Raji (cell line): Measurements from ENCODE around the gene NFX1.

Experiments used
- POLR2A ChIP-seq: IDR thresholded peaks from 2 replicates; pipeline ENCODE4 v1.6.1; 2011; ENCODE audit warnings: low read depth, low read length, control low read depth; ENCODE audit not compliant: insufficient read depth

NFX1 gene

DNA sequence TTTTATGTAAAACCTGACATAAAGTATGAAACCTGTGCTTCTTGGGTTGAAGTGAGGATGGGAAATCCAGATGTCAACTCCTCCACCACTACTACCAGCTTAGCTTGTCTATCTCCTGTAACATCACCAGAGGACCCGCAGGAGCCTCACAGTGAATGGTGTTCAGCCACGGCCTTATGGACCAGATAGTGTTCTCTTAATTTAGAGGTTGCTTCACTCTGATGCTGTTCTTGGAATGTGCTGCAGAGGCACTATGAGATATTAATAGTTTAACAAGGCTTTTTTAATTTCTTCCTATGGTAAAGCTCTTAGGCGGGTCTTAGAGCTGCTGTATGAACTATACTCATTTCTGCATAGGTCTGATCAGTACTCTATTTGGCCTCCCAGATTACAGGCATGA lies 27.9 kb downstream of the NFX1 start:
- no peak for TF ChIP-seq POLR2A

GRCh38 chr9:33318781-33319180 lies 28.5 kb downstream of the NFX1 start:
- no peak for TF ChIP-seq POLR2A

DNA sequence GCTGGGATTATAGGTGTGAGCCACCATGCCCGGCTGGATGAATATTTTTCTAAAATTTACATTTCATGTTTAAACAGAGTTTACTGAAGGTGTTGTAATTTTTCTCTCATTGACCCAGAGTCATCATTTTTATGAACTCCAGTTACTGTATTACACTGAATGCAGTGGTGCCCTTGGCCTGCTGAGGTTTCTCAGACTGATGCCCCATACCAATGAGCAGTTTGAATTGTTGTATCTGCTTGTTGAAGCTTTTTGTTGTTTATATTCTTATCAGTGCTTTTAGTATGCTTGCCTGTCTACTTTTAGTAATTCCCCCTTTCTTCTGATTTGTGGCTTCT lies 29.9 kb downstream of the NFX1 start:
- no peak for TF ChIP-seq POLR2A

DNA sequence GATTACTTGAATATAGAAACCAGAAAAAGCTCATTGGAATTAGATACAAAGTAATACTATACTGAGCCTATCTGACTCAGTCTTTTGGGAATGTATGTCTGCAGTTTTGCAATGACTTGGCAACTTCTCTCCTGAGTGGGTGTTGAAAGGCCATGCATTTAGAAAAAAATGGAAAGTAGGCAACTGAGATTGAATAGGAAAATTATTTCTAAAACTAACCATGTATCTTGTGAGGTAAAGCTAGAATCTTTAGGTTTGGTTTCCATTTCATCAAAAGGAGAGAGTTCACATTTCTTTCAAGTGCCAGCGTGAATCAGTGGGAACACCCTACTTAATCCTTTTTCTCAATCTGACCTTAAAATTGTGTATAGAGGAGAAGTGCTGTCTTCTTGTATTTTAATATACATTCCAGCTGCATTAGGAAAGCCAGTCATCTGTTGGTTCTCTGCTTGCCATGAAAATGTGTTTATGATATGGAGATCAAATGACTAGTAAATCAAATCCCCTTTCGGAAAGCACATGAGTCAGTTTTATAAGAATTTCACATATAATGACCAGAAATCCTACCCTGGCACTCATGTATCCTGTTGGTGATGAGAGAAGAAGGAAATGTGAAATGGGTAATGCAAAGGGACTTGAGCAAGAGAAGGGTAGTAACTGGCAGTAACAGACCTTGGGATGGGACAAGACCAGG lies 30.4 kb downstream of the NFX1 start:
- TF ChIP-seq POLR2A = no peak

DNA sequence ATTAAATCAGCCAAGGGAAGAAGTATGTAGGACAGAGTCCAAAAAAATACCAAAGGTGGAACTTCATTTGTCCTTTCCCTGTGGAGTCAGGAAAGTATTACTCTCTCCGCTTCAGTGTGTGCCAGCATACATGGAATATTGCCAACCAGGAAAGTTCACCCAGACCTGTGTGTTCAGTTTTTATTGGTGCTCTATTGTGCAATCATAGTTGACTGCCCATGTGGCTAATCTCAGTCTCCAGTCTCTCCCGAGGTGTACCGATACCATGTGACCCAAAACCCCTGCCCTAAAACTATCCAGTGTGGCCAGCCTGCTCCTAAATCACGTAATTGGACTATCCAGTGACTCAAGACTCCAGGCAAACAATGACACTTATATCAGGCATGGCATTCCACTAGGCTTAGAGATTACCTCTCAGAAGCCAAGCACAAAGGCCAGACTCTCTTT lies 38.8 kb downstream of the NFX1 start:
- TF ChIP-seq POLR2A = no peak

DNA sequence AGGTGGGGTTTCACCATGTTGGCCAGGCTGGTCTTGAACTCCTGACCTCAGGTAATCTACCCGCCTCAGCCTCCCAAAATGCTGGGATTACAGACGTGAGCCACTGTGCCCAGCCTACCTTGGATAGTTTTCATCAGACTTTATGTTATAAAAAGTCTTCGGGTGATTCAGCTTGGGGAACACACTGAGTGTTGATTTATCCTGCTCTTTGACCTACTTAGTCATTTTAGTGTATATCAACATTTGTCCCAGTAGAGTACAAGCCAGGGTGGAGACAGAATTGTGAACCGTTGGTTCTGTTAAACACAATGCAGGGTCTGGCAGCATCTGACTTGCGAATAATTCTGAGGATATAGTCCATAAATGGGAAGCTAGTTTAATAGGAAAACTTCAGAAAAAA lies 39.7 kb downstream of the NFX1 start:
- no peak for TF ChIP-seq POLR2A

DNA sequence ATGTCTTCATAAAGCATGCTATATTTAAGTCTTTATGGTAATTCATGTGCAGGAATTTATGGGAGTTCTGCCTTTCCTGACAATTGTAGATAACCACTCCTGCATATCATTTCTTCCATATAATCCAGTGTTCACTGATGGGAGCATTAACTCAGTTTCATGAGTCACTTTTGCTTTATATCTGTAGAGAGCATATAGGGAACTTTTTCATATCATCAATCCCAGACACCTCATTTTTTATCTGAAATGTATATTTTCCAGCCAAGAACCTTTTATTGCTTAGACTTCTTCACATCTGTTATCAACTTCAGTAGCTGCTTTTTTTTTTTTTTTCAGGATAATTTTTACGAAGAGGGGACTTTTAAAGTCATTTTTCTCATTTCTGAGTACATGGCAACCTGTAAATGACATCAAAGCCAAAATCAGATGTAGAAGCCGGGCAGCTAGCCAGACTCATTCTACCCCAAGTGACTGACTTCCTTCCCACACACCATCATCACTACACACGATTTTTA lies 41.1 kb downstream of the NFX1 start:
- no peak for TF ChIP-seq POLR2A

GRCh38 chr9:33332011-33332410 lies 41.7 kb downstream of the NFX1 start:
- no peak for TF ChIP-seq POLR2A

- no peak for TF ChIP-seq POLR2A
Measured at GRCh38 chr9:33340186-33340585, 49.9 kb downstream of the NFX1 start.

DNA sequence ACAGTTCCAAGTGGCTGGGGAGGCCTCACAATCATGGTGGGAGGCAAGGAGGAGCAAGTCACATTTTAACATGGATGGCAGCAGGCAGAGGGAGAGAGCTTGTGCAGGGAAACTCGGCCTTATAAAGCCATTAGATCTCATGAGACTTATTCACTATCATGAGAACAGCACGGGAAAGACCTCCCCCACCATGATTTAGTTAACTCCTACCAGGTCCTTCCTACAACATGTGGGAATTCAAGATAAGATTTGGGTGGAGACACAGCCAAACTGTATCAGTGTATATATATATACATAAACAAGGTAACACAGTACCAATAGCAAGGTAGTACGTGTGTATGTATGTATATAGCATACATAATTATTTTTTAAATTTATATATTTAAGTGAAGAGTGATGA lies 50.9 kb downstream of the NFX1 start:
- TF ChIP-seq POLR2A = no peak

- no peak for TF ChIP-seq POLR2A
Measured at GRCh38 chr9:33344145-33344544, 53.8 kb downstream of the NFX1 start.

GRCh38 chr9:33346564-33346963 lies 56.2 kb downstream of the NFX1 start:
- TF ChIP-seq POLR2A = no peak

DNA sequence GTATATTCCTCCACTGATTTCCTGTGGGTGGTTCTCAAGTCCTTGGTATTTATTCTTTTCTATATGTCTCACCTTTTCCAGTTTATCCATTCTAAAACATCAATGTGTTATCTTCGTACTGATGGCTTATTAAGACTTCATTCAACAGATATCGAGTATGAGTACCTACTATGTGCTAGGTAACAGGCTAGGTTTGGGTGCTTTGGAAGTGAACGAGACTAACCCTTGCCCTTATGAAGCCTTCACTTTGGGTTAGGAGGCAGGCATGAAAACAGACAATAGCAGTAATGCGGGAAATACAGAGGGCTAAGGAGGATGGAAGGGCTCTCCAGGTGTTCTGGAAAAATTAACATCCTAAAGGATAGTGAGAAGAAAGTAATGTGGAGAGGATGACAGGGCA lies 58.7 kb downstream of the NFX1 start:
- TF ChIP-seq POLR2A = no peak

DNA sequence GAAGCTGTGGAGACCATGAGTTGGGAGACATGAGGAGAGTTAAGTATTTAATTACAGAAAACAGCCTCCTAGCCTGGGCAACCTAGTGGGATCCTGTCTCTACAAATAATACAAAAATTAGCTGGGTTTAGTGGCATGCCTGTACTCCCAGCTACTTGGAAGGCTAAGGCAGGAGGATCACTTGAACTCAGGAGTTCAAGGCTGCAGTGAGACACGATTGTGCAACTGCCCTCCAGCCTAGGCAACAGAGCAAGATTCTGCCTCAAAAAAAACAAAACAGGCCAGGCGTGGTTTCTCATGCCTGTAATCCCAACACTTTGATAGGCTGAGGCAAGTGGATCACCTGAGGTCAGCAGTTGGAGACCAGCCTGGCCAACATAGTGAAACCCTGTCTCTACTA lies 59.4 kb downstream of the NFX1 start:
- TF ChIP-seq POLR2A = no peak

DNA sequence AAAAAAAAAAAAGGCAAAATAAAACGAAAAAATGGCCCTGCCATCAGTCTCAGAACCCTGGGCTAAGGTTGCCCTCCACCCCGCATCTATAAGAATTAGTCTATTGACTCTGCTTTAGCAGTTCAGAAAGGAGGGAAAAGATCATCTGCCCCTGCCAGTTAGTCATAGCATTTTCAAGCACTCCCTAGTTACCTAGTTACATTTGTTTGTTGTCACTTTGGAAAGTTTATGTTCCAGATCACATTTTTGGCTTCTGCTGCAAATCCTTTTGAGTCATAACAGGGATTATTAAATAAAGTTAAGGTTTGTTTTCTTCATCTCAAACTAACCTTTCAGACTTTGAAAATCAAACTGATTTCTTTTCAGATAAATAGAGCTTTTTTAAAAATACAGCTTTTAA lies 60.0 kb downstream of the NFX1 start:
- no peak for TF ChIP-seq POLR2A

DNA sequence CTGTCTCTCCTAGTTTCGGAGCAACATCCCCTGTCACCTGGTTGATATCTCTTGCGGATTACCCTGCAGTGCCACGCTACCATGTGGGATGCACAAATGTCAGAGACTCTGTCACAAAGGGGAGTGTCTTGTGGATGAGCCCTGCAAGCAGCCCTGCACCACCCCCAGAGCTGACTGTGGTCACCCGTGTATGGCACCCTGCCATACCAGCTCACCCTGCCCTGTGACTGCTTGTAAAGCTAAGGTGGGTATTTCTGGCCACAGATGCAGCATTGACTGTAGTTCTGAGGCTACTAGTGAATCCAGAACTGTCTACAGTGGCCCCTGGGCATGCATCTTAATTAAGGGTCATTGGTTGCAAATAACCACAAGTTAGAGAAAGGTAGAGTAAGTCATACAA lies 61.2 kb downstream of the NFX1 start:
- TF ChIP-seq POLR2A = no peak

DNA sequence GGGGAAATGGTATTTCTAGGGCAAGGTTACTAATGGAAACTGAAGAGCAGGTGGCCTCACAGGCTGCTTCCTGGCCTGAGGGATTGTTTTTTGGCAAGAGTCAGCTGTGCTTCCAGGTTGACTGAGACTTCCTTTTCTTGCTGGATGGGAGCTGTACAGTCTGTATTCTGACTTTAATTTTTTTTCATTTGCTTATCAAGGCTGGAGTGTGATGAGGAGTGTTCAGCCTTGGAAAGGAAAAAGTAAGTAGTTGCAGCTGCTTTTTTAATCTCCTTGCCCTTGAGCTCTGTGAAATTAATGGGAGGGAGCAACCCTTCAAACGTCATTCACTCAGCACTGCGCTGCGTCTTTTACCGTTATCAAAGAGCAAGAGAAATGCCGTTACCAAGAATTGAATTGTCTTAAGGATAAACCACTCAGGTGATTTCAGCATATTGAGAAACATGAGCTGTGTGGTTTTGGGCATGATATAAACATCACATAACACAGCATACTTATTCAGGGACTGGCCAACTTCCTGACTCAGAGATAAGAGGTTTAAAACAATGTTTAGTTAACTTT lies 64.4 kb downstream of the NFX1 start:
- no peak for TF ChIP-seq POLR2A
